ENCODE measurements around the gene PTPRM.

The PTPRM gene

DNA sequence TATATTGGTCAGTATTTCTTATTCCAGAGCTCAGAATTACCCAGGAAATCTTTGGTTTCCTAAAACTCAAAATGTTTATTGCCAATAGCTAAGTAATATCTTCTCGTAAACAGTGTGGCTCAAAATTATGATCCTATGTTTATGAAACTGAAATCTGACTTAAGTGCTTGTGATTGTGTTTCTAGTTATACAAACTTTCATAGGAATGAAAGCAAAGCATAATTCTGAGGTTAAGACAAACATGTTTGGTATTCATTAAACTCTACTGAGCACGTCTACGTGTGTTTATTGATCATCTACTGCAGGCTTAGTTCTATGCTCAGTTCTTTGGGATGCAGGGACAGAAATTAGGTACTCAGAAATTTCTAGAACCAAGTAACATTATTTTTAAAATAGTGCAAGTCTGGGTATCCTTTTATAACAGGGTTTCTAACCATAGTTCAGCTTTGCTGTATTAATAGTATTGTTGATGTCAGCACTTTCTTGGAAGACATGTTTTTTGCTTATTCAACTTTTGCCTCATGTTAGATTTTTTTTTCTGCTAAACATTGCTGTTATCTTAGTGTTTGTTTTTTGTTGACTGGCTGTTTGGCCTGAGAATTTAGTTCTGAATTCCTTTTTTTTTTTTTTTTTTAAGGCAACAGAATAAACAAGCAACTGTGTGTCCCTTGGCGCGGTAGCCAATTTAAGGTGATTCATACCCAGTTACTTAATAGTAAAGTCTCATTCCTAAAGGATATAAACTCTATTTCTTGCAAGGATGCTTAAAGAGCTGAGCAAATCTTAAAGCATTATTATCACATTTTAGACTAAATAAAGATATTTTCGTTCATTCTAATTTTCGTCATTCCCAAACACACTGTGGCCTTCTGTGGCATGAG lies 31.3 kb downstream of the PTPRM start:
- no peak for DNase-seq (ENCODE audit: low read depth in 2 of 2, low spot score in 1 of 2)

DNA sequence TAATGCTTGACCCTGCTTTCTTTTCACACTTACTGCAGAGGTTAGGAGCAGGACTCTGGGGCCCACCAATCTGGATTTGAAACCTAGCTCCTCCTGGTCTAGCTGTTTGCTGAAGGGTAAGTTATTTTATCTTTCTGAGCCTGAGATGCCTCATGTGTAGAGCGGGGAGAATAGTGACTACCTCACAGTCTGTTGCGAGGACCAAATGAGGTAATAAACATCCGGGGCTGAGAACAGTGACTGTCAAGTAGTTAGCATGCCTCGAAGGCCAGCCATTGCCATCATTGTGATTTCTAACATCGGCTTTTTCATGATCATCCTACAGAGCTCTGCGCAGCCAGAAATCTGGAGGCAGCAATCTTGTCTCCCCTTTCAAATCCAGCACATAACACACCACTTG lies 32.9 kb downstream of the PTPRM start:
- DNase-seq (ENCODE audit: low read depth in 2 of 2, low spot score in 1 of 2) = no peak

DNA sequence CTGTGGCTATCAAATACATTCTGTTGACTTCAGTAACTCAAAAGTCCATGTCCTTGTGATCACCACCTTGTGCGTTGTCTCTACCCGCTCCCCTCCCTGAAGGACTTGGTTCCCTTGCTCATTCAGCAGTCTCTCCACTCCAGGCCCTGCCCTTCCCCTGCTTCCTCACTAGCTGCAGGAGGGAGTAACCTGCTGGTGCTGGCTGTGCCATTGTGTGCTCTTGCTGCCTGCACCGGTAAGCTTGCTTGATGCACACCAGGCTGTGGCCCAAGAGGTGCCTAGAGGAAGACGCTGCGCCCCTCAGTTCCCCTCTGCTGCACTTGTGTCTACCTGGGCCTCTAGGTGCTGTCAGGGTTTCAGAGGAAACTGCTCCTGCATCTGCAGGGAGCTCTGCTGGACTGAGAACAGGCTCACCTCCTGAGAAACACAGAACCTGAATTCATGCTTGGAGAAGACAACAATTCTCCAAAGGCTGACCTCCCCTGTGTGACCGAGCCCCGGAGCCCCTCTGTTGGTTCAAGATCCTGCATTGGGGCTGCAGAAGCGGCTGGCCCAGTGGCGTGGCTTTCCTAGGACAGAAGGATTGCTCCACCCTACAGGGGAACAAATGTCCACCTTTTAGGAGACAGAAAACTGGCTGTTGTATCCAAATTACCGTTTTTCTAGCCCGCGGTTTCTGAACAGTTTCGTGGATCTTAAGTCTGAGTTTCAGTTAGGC lies 33.6 kb downstream of the PTPRM start:
- DNase-seq (ENCODE audit: low read depth in 2 of 2, low spot score in 1 of 2) = no peak

DNA sequence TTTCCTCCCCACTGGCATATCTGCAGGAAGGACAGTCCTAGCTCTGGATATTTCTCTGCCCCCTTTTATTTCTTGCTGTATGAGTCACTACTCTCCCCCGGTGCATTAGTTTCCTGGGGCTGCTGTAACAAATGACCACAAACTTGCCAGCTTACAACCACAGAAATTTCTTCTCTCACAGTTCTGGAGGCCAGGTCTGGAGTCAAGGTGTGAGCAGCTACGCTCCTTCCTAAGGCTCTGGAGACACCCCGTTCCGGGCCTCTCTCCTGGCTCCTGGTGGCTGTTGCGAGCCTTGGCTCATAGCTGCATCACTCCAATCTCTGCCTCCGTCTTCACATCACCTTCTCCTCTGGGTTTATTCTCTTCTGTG lies 34.1 kb downstream of the PTPRM start:
- DNase-seq (ENCODE audit: low read depth in 2 of 2, low spot score in 1 of 2) = no peak

DNA sequence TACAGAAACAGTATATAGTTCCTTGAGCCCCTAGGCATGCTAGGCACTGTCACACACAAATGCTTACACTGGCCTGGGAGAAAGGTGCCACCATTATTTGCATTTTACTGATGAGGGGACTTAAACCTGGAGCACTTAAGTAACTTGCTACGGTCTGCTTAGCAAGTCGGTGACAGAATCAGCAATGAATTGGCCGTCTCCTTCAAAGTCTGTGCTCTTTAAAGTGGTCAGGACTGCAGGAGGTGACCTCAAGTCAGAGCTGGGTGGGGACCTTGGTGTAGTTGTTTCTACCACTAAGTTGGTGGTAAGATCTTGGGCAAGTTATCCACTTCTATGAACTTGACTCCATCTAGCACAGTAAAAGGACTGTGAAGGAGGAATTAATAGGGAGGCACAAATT lies 34.8 kb downstream of the PTPRM start:
- DNase-seq (ENCODE audit: low read depth in 2 of 2, low spot score in 1 of 2) = no peak

DNA sequence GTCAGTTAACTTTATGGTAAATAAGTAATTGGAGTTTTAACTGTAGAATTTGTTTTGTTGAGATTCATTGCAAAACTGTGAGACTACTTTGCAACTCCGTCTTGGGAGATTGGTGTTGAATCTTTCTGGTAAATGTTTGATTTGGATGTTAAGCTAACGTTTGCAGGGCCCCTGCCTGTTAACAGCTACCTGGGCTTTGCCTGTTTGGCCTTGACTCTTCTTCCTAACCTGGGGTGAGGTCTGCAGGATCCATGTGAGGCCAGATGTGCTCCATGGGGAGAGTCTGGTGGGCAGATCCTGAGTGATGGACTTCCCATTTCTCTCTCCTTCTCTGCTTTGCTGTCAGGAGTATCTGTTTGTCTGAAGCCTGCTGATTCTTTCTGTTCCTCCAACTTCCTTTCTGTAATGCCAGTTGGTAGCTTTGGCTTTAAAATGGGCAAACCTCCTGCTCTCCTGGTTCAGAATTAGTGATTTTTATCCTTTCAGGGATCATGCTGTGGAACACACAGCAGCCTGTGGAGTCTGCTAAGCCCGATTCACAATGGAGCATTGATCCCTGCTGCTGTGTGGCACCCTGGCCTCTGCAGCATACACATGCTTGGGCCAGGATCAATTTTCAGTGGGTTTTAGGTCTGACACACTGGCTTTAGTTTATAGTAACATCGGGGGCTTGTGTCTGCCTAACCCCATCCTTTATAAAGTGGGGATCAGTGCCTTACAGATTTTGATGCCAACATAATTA lies 36.3 kb downstream of the PTPRM start:
- DNase-seq (ENCODE audit: low read depth in 2 of 2, low spot score in 1 of 2) = no peak

DNA sequence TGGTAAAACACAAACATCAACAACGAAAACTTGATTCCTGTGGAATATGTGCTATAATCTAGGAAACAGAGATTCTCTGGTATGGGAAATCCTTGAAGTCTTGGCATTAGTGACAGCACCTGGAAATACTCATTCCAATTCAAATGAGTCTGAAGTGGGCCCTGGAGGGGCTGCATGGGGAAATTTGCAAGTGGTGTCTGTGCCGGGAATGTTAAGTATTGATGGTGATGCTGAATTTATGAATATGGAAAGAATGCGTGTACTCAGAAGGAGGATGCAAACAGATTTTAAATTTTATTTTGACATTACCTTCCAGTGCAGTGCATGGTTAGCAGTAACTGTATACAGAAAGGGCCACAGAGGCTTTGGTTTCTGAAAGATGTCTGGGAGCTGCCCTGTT lies 37.2 kb downstream of the PTPRM start:
- no peak for DNase-seq (ENCODE audit: low read depth in 2 of 2, low spot score in 1 of 2)

DNA sequence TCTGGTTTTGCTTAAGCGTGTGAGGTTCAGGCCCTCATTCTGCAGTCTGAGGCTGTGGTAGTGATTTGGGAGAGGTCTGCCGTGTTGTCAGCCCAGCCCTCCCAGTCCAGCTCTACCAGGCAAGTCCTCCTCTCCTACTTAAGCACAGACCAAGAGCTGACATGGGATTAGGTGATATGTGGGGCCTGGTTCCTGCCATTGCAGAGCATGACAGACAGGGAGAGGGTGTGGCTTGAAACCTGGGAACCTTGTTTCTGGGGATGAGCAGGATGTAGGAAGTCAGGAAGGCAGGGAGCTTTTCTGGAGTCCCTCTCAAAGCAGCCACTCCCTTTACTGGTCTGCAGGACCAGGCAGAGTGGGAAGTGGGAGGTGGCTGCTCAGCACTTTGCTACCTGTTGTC lies 38.6 kb downstream of the PTPRM start:
- no peak for DNase-seq (ENCODE audit: low read depth in 2 of 2, low spot score in 1 of 2)

DNA sequence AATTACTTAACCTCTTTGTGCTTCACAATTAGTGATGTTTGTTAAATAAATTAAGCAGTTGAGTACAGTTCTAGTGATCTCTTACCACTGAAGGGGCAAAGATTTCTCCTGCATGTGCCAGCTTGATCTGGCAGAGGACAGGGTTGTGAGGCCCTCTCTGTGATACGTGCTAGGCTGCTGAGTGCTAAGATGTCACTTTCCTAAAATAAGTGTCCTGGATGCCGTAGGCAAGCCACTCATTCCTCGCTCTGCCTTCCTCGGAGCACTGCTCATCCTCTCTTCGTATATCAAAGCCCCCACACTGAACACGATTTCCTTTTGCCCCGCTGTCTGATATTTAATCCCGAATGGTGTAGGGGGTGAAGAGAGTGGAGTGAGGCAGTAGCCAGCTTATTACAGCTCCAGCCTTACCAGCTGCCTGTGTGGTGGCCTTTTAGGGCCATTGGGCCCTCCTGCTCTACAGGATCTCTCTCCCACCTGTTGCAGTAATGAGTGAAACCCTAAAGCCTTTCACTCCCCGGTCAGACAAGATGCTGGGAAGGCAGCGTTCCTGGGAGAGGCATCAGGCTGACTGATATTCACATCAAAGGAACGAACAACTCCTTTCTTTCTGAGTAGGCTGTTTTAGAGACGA lies 40.5 kb downstream of the PTPRM start:
- DNase-seq (ENCODE audit: low read depth in 2 of 2, low spot score in 1 of 2) = no peak

DNA sequence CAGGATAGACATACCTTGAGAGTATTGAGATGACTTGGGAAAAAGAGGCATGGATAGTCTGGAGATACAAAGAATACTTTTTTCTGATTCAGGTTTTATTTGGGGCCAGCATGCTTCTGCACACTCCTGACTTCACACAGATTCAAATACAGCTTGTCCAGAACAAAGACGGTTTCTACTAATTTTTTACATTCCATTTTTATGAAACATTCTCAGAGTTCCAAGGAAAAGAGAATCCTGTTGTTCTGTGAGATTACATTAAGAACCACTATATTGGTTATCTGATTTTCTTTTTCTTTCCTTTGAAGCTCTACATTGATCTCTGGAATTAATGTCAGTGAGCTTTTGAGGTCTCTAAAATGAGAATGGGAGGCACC lies 41.0 kb downstream of the PTPRM start:
- DNase-seq (ENCODE audit: low read depth in 2 of 2, low spot score in 1 of 2) = no peak

DNA sequence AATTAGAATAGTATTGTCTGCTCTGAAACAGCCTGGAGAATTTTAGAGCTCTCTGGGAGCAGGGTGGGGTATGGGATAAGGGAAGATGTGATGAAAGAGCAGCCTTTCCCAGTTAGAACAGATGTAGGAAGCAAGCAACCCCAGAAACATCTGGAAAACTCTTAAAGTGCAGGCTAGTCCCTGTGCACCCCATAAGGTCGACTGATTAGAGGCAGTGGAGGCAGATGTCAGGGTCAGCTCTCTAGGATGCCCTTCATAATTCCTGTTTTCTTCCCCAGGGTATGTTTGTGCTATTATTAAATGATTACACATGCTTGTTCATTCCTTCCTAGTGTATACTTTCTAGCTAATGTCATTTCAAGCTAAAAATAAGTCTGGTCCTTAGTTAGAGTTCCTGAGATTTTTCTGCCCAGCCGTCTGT lies 41.7 kb downstream of the PTPRM start:
- no peak for DNase-seq (ENCODE audit: low read depth in 2 of 2, low spot score in 1 of 2)

DNA sequence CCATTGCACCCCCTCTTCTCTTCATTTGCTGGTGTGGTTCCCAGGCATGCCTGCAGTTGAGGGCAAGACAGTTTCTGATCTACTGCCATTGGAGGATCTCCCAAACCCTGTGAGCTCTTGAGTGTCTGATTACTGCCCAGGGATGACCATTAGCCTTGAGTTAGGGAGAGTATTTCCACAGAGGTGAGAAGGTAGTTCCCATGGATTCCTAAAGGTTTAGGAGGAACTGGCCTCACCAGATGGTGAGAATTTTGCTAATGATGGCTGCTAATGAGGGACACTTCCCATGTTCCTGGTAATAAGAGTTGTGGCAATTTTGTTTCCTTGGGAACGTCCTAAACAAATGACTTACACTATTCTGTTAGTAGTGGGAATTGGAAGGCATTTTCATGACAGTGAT lies 42.5 kb downstream of the PTPRM start:
- no peak for DNase-seq (ENCODE audit: low read depth in 2 of 2, low spot score in 1 of 2)

DNA sequence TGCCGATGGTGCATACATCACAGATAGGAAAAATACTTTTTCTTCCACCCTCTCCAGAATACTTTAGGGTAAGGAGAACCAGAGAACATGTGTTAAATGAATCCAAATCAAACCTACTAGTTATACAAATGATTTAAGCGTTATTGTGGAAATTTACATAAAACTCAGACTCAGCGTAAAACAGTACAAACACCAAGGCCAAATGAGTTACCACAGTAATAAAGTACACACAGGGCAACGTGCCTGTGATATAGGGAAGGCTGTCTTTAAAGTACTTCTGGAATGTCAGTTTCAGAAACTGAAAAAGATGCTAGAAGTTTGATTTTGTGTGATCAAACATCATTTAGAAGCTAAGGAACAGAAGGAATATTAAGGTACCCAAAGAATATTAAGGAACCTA lies 46.9 kb downstream of the PTPRM start:
- no peak for DNase-seq (ENCODE audit: low read depth in 2 of 2, low spot score in 1 of 2)

DNA sequence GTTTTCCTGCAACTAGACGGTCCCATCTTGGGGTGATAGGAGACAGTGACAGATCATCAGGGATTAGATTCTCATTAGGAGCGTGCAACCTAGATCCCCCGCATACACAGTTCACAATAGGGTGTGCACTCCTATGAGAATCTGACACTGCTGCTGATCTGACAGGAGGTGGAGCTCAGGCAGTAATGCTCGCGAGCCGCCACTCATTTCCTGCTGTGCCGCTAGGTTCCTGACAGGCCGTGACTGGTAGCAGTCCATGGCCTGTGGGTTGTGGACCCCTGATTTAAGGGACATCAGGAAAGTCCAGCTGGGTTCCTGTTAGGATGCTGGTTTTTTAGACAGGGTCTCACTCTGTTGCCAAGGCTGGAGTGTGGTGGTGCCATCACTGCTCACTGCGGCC lies 48.7 kb downstream of the PTPRM start:
- no peak for DNase-seq (ENCODE audit: low read depth in 2 of 2, low spot score in 1 of 2)

DNA sequence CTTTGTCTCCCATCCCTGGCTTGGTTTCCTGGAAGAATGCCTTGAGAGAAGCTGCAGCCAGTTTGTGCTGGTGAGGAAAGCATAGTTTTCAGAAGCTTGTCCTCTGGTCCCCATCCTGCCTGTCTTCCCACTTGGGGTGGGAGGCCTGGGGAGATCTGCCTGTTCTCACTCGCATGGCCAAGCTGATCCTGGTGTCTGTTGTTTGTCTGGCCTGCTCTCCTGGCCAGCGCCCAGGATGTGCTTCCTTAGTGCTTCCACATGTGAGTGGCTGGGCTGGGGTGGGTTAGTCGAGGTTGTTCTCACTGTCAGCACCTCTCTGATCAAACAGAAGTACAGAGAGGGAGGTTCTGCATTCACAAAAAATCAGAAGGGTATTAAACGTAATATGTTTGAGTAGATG lies 49.5 kb downstream of the PTPRM start:
- DNase-seq (ENCODE audit: low read depth in 2 of 2, low spot score in 1 of 2) = no peak

DNA sequence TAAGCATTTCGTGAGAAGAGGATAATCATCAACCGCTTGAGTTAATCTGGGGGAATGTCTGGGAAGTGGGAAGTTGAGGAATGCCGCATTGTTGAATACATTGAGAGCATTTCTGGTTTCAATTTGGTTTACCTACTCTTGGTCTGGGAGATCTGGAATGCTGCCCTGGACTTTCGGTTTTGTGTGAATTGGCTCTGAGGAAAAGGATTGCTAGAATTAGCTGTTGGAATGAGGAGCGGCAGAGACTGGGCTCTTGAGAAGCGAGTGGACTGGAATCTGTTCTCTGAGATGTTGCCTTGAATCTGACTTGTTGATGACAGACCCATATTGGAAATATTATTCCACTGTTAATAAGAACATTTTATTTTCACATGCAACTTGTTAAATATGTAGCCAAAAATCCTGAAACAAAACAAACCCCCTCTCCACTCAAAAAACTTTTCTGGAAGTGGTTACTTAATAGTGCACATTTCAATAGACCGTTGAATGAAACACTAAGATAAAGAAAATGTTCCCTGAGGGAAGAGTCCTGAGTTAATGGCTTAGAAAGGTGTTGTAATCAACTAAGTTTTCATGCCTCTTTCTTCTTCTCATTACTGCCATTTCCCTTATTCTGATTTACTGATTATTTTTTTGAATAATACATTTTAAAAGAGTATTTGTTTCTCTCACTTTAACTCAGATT lies 50.8 kb downstream of the PTPRM start:
- no peak for DNase-seq (ENCODE audit: low read depth in 2 of 2, low spot score in 1 of 2)

DNA sequence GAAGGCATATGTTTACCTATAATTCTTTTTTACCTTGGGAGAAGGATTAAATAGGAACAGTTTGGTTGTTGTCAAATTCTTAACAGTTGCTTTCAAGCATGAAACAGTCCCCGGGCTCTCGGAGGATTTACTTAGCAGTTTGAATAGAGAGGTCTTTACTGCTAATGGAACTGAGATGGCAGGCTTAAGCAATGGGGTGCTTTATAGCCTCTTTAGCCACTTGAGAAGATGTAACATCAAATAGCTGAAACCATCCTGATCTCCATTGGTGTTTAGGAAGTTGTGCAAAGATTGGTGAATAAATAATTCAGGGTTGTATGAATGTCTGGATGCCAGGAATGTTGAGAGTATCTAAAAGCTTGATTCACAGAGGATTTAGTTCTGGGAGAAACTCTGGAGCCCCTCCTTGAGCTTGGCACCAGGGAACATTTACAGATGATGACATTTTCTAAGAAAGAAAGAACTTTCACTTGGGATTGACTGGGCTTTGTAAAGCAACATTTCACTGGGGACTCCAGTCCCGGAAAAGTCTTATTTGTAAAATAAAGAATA lies 51.9 kb downstream of the PTPRM start:
- no peak for DNase-seq (ENCODE audit: low read depth in 2 of 2, low spot score in 1 of 2)

DNA sequence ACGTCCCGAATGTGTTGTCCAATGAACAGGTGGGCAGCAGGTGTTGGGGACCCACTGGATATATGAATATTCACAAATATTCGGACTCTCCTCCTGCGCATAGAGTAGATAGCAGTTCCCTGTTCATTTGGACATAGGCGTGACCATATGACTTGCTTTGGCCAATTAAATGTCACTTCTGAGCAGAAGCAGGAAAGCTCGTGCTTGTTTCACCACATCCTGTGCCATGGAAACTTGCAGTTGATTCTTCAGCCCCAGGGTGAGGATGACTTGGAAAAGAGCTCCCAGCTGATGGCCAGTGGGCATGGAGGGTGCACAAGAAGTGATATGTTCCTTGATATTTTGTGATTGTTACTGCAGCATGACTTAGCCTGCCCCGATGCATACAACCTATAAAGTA lies 52.6 kb downstream of the PTPRM start:
- DNase-seq (ENCODE audit: low read depth in 2 of 2, low spot score in 1 of 2) = no peak

DNA sequence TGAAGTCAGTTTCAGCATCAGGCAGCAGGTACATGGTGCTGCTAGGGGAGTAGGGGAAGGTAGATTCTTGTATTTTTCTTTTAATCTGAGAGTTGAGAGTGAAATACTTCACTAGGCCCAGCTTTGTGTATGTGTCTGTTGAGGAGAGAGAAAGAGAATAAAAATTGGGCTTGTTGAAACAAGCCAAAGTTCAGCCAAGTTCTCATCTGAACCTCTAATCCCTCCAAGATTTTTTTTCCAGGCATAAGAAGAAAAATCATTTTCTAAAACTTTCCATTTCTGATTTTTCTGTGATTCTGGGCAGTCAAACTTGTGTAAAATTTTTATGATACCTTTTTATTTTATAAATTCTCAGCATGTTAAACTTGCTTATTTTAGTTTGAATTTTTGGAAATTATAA lies 55.6 kb downstream of the PTPRM start:
- DNase-seq (ENCODE audit: low read depth in 2 of 2, low spot score in 1 of 2) = no peak

DNA sequence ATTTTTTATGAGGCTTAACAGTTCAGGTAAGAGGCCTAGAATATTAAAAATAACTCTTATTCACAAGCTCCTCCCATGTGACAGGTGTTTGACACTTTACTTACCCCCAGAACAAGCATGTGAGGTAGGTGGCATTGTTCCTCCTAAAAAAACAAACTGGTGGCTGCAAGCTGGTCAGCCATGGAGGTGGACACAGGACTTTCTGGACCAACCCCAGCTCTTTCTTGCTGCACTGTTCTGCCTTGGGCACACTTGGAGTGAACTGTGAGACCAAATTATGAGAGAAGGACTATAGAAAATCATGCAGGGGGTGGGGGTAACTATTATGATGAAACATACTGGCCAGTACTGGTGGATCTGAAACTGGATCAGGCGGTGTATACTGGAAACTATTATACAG lies 56.6 kb downstream of the PTPRM start:
- no peak for DNase-seq (ENCODE audit: low read depth in 2 of 2, low spot score in 1 of 2)

DNA sequence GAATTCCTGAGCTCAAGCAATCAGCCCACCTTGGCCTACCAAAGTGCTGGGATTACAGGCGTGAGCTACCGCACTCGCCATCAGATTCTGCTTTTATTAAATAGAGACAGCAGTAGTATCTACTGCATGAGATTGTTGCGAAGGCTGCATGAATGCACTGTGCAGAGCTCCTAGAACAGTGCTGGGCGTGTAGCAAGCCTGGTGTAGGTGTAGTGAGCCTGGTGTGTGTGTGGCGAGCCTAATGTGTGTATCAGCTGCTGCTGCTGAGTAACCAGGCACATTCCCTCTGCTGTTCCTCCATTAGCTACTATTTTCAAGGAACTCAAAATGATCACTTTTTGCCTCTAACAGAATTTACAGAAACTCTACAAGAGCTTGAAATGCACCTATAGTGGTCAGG lies 57.6 kb downstream of the PTPRM start:
- no peak for DNase-seq (ENCODE audit: low read depth in 2 of 2, low spot score in 1 of 2)

Data from stimulated activated CD8-positive, alpha-beta memory T cell treated with anti-CD3 and anti-CD28 coated beads, Interleukin-4, amount 100 ng/mL, for 4 hours (primary cell).